Cerebellar nuclear complex (tissue), 1 donor: ENCODE results near the gene UCKL1.

Experiments
- DNase-seq, 2 experiments: peaks; one replicate each; lab custom pipeline; 2025; lab: John Stamatoyannopoulos, UW

UCKL1 gene

GRCh38 chr20:63958964-63959698 lies 2.9 kb upstream of the UCKL1 start:
- DNase-seq, result no peak

GRCh38 chr20:63958471-63958870 lies 2.3 kb upstream of the UCKL1 start:
- no peak for DNase-seq

DNA sequence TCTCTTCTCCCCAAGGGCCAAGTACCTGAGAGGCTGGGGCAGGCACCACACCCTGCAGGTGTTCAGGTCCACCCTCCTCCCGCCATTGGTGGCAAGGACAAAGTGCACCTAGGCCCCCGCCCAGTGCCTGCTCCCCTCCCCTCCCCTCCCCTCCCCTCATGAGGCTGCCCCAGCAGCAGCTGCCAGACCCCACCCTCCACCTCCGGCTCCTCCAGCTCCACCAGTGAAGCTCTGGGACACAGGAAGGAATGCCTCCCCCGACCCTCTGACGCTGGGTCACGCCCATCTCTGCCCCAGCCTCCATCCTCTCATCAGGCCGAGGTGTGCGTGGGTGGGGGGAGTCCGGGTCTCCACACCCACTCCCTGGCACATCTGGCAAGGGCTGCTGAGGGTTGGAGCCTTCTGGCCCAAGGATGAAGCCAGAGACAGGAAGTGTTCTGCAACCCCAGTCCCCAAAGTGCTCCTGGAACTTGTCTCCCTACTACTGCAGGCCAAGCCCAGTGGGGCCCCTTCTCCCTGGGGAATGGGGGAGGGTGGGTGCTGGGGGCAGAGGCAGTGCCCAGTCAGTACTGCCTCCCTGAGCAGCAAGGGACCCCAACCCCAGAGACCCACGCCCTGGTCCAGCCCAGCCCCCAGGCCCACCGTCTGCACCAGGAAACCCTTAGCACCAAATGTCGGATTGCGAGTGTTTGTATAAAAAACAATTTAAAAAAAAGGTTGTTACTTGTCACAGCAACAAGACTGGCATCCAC lies 1.6 kb upstream of the UCKL1 start:
- no peak for DNase-seq

DNA sequence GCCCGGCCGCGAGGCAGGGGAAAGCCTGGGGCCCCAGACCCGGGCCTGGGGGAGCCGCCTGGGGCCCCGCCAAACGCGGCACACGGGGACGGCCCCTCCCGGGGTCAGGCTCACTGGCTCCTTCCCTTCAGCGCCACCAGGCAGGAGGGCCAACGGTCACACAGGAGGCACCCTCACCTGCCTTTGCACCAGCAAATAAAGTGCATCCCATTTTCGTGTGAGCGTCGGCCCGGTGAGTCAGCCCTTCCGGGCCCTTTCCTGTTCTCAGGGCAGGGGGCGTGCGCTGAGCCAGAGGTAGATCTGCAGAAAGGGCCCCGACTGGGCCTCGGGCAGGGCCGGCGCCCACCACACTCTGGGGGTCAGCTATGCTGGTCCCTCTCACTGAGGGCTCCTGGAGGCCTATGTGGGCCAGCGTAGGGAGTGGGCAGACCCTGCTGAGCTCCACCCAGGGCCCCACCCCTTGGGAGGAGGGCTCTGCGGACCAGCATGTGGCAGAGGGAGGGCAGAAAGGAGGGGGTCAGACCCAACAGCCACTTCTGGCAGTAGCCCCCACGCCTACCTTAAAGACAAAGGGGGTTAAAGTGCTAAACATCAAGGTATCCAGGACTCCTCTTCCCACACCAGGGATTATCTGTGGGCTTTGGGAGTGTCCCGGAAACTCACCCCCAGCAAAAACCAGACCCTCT lies 931 bp upstream of the UCKL1 start:
- DNase-seq, result no peak

GRCh38 chr20:63956664-63957003 lies 418 bp upstream of the UCKL1 start:
- no peak for DNase-seq

- no peak for DNase-seq
Observed at GRCh38 chr20:63955281-63955826, 862 bp downstream of the UCKL1 start.

- DNase-seq, result no peak
Observed at GRCh38 chr20:63953764-63954429, 2.3 kb downstream of the UCKL1 start.

GRCh38 chr20:63952769-63953168 lies 3.4 kb downstream of the UCKL1 start:
- no peak for DNase-seq

GRCh38 chr20:63952210-63952535 lies 4.0 kb downstream of the UCKL1 start:
- DNase-seq, result no peak

DNA sequence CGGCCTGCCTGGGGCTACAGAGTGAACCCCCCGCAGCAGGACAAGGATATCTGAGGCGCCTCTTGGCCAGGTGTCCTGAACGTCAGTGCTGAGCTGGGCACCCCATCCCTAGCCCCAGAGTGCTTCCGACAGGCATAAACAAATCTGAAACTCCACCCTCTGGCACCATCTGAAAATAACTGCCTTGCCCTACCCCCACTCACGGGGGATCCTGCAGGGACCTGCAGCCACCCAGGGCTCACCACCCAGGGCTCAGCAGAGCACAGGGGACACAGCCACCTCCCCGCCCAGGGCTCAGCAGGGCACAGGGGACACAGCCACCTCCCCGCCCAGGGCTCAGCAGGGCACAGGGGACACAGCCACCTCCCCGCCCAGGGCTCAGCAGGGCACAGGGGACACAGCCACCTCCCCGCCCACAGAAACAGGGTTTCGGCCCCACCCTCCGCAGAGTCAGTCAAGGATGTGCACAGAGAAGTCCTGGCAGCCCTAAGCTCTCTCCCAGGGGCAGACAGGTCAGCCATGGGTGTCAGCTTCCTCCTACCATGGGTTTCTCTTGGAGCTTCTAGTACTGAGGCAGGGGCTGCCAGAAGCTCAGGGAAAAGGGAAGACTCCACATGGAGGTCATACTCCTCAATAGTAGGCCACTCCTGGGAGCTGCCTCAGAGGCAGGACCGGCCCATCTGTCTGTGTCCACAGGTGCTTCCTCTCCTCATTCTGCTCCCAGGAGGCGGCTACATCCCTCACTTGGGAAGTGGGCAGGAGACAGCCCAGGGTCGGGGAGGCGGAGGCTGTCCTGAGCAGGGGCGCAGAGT lies 4.6 kb downstream of the UCKL1 start:
- peak in 1 of 2 experiments; percentile 11 for DNase-seq

DNA sequence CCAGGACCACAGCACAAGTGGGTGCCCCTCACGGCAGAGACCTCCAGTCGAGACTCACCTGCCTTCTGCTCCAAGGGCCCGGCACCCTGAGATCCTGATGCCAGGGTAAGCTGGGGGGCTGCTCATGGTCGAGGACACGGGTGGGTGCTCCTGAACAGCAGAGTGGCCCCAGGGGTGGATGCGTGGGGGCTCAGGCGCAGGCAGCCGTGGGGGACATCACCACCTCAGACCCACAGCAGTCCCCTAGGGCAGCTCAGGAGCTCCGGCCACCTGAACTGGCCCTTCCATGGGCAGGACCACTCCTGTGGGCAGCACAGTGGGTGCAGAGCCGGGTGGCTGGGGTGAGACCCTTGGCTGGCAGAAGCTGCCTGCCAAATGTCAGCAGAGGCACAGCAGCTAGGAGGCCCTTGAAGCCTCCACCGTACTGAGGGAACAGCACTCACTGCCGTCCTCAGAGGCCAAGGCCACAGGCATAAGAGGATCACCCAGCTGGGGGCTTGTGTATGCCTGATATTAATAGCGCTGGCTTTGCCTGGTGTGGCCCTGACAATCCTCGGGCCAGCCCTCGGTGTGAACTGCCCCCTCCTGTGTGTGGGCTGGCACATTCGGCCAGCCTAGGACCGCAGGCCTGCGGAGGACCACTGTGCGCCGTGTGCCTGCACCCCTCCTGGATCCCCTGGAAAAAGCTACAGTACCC lies 5.4 kb downstream of the UCKL1 start:
- DNase-seq, result no peak

DNA sequence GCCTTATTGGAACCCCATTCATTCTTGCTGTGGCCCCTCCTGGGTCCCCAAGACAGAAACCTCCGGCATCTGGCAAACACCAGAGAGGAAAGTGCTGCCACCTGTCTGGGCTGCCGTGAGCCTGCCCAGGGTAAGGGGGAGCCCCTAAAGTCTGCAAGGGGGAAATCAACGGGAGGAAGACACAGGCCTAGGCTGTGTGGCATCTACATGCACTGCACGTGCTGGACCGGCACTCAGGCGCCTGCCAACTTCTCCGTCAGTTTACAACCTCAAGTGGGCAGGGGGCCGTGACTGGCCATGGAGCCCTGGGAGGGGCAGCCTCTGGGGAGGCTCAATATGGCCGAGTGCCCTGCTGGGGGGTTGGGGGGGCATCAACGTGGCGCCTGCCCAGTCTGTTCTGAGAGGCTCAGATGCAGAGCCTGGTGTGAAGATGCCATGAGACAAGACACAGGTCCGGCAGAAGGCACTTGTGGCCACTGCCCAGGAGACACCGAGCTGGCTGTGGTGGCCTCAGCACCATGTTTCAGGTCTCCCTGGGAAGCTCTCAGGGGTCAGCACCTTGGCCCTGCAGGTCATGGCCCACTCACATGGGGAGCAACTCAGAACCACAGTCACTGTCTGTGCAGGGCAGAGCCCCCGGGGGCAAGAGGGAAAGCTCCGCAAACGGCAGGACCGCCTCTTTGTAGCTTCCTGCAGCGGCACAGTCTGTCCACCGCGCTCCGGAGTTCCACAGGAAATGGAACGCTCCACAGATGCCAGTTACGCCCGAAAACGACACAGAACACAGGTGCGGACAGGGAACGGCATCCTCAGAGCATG lies 8.4 kb downstream of the UCKL1 start:
- DNase-seq, result no peak

- DNase-seq, result no peak
Observed at GRCh38 chr20:63946986-63947637, 9.1 kb downstream of the UCKL1 start.

- DNase-seq, result no peak
Observed at GRCh38 chr20:63945921-63946920, 10.0 kb downstream of the UCKL1 start.

- DNase-seq, result no peak
Observed at GRCh38 chr20:63945031-63945658, 11.1 kb downstream of the UCKL1 start.

- DNase-seq, result no peak
Observed at GRCh38 chr20:63944078-63944941, 11.9 kb downstream of the UCKL1 start.

- no peak for DNase-seq
Observed at GRCh38 chr20:63943808-63944077, 12.5 kb downstream of the UCKL1 start.
